IPS-18a (cell line): Measurements from ENCODE around the gene SLC8A1.

Experiments used
- H3K27ac ChIP-seq: one replicate; pipeline ENCODE4 v1.5.1; 2013; ENCODE audit warnings: low read length
- H3K27me3 ChIP-seq: one replicate; pipeline ENCODE4 v1.6.1; 2013; ENCODE audit warnings: mild to moderate bottlenecking, low read length; ENCODE audit not compliant: control insufficient read depth, insufficient read depth
- H3K36me3 ChIP-seq: one replicate; pipeline ENCODE4 v1.6.1; 2013; ENCODE audit warnings: low read depth, low read length; ENCODE audit not compliant: control insufficient read depth
- H3K4me1 ChIP-seq: one replicate; pipeline ENCODE4 v1.6.1; 2013; ENCODE audit warnings: low read depth, low read length; ENCODE audit not compliant: control insufficient read depth
- H3K4me3 ChIP-seq: one replicate; pipeline ENCODE4 v1.5.1; 2013; ENCODE audit warnings: low read length
- H3K9ac ChIP-seq: one replicate; pipeline ENCODE4 v1.6.1; 2013; ENCODE audit warnings: mild to moderate bottlenecking, low read length, moderate library complexity
- H3K9me3 ChIP-seq: one replicate; pipeline ENCODE4 v1.6.1; 2013; ENCODE audit warnings: low read depth, low read length; ENCODE audit not compliant: control insufficient read depth

SLC8A1 gene

DNA sequence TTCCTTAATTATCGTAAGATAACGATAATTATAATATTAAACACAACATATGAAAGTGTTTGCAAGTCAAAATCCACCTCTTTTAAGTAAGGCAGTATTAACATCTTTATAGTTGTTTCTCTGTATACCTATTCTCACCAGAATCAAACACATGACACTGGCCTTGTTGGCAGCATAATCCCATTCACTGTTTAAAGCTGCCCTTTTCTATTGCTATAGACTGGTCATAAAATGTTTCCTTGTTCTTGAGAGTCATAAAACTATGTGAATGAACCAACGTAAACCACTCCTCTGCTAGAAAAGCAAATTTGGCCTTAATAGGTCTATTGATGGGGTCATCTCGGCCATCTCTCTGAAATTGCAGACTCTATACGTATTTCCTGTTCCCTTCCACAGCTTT is 293.1 kb downstream of the SLC8A1 start:
- H3K9me3 ChIP-seq = no peaks in the 10 kb centered on the region
- H3K27me3 ChIP-seq = no peaks in the 10 kb centered on the region
- H3K4me3 ChIP-seq = no peak overlapping the region
- H3K27ac ChIP-seq = no peak overlapping the region
- H3K36me3 ChIP-seq = no peaks in the 10 kb centered on the region
- no peak overlapping the region for H3K9ac ChIP-seq
- H3K4me1 ChIP-seq = no peaks in the 10 kb centered on the region

DNA sequence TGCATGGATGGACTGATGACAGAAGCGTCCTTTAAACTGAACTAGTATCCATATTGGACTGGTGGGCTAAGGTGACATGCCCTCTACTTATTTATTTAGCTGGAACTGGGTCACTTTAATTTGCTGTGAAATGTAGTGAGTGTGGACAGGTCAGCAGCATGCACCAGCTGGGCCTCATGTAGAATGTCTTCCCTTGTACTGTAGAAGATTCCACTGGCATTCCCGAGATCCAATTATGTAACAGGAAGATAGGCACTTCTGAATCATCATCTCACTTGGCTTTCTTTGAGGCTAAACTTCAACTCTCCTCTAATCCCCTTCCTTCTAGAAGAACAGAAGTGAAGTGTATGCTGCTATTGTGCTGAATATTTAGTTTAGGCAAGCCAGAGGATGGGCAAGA is 296.2 kb downstream of the SLC8A1 start:
- Histone ChIP-seq H3K4me3 (no peak overlapping the region), H3K4me1 (no peaks in the 10 kb centered on the region), H3K36me3 (no peaks in the 10 kb centered on the region), H3K9me3 (no peaks in the 10 kb centered on the region), H3K27ac (no peak overlapping the region), H3K27me3 (no peaks in the 10 kb centered on the region), H3K9ac (no peak overlapping the region)

- Histone ChIP-seq H3K4me1 (peaks cover 28% of the 10 kb centered on the region), H3K36me3 (no peaks in the 10 kb centered on the region), H3K9me3 (no peaks in the 10 kb centered on the region), H3K27me3 (no peaks in the 10 kb centered on the region), H3K4me3 (no peak overlapping the region), H3K9ac (no peak overlapping the region), H3K27ac (no peak overlapping the region)
These were observed 301.6 kb downstream of the SLC8A1 start for GRCh38 chr2:40150266-40150665.

DNA sequence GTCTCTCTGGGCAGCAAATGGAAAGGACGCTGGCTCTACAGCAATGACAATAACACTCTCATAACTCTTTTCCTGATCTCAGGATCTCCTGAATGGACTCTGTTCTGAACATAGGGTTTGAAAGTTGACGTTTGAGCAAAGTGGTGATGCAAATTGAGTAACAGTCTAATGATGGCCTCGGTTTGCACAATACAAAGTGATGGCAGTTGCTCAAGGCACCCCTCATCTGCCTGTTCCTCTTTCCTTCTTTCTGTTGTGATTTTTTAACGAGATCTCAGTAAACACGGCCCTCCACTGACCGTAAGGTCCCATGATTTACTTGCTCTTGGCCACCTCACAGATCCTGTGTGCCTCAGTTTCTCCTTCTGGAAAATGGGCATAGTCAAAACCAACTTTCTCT is 303.6 kb downstream of the SLC8A1 start:
- no peaks in the 10 kb centered on the region for H3K9me3 ChIP-seq
- no peak overlapping the region for H3K9ac ChIP-seq
- H3K4me1 ChIP-seq = peaks cover 44% of the 10 kb centered on the region
- H3K4me3 ChIP-seq = no peak overlapping the region
- no peak overlapping the region for H3K27ac ChIP-seq
- H3K36me3 ChIP-seq = no peaks in the 10 kb centered on the region
- no peaks in the 10 kb centered on the region for H3K27me3 ChIP-seq

DNA sequence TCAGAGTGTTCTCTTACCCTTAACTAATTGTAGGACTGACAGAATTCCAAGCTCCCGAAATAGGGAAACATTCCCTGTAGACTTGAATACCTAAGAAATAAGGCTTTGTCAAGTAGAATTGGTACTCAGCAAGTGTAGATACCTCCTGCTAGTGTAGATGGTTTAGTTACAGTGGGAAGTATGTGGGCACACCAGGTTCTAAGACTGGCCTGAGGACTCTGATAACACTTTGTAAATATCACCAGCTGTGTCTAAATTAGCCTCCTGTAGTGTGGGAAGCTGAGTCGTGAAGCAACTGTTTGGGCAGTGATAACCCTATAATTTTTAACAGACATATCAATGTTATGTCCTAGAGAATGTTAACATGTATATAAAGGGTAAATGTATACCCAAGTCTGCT is 304.5 kb downstream of the SLC8A1 start:
- Histone ChIP-seq H3K27me3 (no peaks in the 10 kb centered on the region), H3K9me3 (no peaks in the 10 kb centered on the region)

DNA sequence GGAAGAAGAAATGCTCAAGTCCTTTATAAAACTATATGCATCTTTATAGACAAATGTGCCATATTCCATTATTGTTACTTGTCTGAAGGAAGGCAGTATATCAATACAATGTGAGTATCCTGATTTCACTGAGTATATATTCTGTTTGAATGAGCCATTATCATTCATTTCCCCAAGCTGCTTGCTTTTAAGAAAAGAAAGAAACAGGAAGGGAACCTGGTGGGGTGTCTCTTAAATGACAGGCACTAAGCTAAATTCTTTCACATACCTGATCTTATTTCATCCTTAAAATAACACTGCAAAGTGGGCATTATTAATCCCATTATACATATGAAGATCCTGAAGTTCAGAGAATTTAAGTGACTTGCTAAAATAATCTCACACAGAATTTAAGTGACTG is 307.9 kb downstream of the SLC8A1 start:
- Histone ChIP-seq H3K27me3 (no peaks in the 10 kb centered on the region), H3K4me3 (peak overlapping the region; percentile 2), H3K27ac (no peak overlapping the region)

More for the DNA sequence above, 304.5 kb downstream of the SLC8A1 start:
- Histone ChIP-seq H3K4me1 (peaks cover 53% of the 10 kb centered on the region), H3K4me3 (peak overlapping the region; percentile 2), H3K9ac (no peak overlapping the region), H3K36me3 (no peaks in the 10 kb centered on the region), H3K27ac (no peak overlapping the region)

DNA sequence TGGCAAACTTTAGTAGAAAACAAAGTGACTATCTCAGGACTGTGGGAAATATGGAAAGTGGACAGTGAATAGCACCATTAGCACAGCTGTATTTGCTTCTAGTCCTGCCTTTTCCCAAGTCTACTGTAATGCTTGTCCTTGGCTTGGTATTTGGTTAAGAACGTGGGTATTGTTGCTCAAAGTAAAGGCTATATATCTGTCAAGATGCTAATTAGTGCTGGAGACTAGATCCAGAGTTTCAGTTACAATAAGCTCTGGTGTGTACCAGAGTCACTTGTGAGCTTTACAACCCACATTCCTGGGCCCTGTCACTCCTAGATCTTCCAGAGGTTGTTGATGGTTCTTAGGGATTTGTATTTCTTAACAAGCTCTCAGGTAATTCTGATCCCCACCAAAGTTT is 313.6 kb downstream of the SLC8A1 start:
- no peak overlapping the region for H3K9ac ChIP-seq
- no peaks in the 10 kb centered on the region for H3K27me3 ChIP-seq
- H3K27ac ChIP-seq = no peak overlapping the region
- H3K4me1 ChIP-seq = peaks cover 9% of the 10 kb centered on the region
- no peaks in the 10 kb centered on the region for H3K36me3 ChIP-seq
- no peak overlapping the region for H3K4me3 ChIP-seq
- H3K9me3 ChIP-seq = no peaks in the 10 kb centered on the region

More for the DNA sequence above, 307.9 kb downstream of the SLC8A1 start:
- H3K36me3 ChIP-seq = no peaks in the 10 kb centered on the region
- H3K9me3 ChIP-seq = no peaks in the 10 kb centered on the region
- H3K9ac ChIP-seq = no peak overlapping the region
- H3K4me1 ChIP-seq = peaks cover 46% of the 10 kb centered on the region

DNA sequence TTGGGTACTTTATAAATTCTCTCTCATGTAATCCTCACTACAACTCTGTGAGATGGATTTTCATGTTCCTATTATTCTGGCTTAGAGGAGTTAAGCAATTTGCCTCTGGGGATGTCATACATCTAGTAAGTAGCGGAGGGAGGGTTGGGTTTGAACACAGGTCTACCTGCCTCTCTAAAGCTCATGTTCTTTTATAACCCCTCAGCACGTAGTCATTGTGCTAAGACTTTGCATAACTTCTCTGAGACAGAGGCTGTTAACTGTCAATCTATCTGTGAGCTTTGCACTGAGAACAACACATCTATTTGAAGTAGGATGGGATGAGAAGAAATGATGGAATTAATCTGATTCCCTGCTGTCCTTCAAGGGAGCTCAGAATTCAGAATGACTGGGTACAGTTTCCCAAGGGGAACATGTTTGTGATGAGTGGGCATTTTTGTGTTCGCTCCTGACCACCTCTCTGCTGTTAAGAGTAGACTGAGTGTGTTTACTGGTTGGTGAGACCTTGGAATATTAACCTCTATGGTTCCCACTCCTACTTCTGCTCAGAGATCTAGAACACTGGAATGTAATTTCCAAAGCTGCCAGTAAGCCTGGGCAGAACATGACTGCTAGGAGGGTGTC is 320.7 kb downstream of the SLC8A1 start:
- Histone ChIP-seq H3K4me1 (no peaks in the 10 kb centered on the region), H3K9ac (no peak overlapping the region), H3K36me3 (no peaks in the 10 kb centered on the region), H3K27me3 (no peaks in the 10 kb centered on the region), H3K4me3 (no peak overlapping the region), H3K27ac (no peak overlapping the region), H3K9me3 (no peaks in the 10 kb centered on the region)

- Histone ChIP-seq H3K4me3 (no peak overlapping the region), H3K27ac (no peak overlapping the region), H3K9ac (no peak overlapping the region), H3K36me3 (no peaks in the 10 kb centered on the region), H3K4me1 (no peaks in the 10 kb centered on the region), H3K27me3 (no peaks in the 10 kb centered on the region), H3K9me3 (no peaks in the 10 kb centered on the region)
These were observed 321.5 kb downstream of the SLC8A1 start for GRCh38 chr2:40130251-40130994.

- no peak overlapping the region for H3K9ac ChIP-seq
- no peak overlapping the region for H3K27ac ChIP-seq
- no peaks in the 10 kb centered on the region for H3K4me1 ChIP-seq
- H3K36me3 ChIP-seq = no peaks in the 10 kb centered on the region
- H3K27me3 ChIP-seq = no peaks in the 10 kb centered on the region
- no peak overlapping the region for H3K4me3 ChIP-seq
- no peaks in the 10 kb centered on the region for H3K9me3 ChIP-seq
These were observed 322.2 kb downstream of the SLC8A1 start for GRCh38 chr2:40129725-40130124.

GRCh38 chr2:40128796-40129195 is 323.1 kb downstream of the SLC8A1 start:
- Histone ChIP-seq H3K9me3 (no peaks in the 10 kb centered on the region), H3K4me1 (no peaks in the 10 kb centered on the region), H3K4me3 (no peak overlapping the region), H3K27me3 (no peaks in the 10 kb centered on the region), H3K36me3 (no peaks in the 10 kb centered on the region), H3K9ac (no peak overlapping the region), H3K27ac (no peak overlapping the region)
